HepG2 (cell line): ENCODE data around the gene FARSB. TPM values are rescaled to one million over a fixed set of nuclear protein-coding genes. Genes with fewer than 3 reads are reported as not detected.
A peak's percentile ranks its signal among the peaks of the same experiment; 100 is the strongest.

Experiments
- BHLHE40 ChIP-seq: IDR thresholded peaks from 2 replicates; pipeline ENCODE4 v1.6.1; 2011; ENCODE audit warnings: low read length, improper control_type of control experiment
- CBFB ChIP-seq: sonication (generic); formaldehyde crosslinking; IDR thresholded peaks from 2 replicates; pipeline ENCODE4 v1.4.0; 2020; ENCODE audit warnings: missing genetic modification reagents
- DNMT3B ChIP-seq: conservative IDR thresholded peaks from 2 replicates; pipeline ENCODE4 v1.6.1; 2016; ENCODE audit warnings: missing biosample characterization, control low read depth
- ELF3 ChIP-seq: IDR thresholded peaks from 2 replicates; pipeline ENCODE4 v1.6.1; 2016; ENCODE audit warnings: missing genetic modification reagents, missing compliant biosample characterization
- MIER2 ChIP-seq: IDR thresholded peaks from 2 replicates; pipeline ENCODE4 v1.6.1; 2016; ENCODE audit warnings: missing biosample characterization, missing genetic modification reagents
- MXD4 ChIP-seq: IDR thresholded peaks from 2 replicates; pipeline ENCODE4 v1.6.1; 2016; ENCODE audit warnings: mild to moderate bottlenecking, missing biosample characterization, missing genetic modification reagents
- MXI1 ChIP-seq: IDR thresholded peaks from 3 replicates; pipeline ENCODE4 v1.6.1; 2012; ENCODE audit warnings: low read depth, low read length, inconsistent platforms, borderline replicate concordance
- NAIF1 ChIP-seq: sonication (generic); formaldehyde crosslinking; IDR thresholded peaks from 2 replicates; pipeline ENCODE4 v1.5.0; 2020; ENCODE audit warnings: mild to moderate bottlenecking, missing genetic modification reagents, borderline replicate concordance
- NFATC3 ChIP-seq: sonication (generic); formaldehyde crosslinking; IDR thresholded peaks from 2 replicates; pipeline ENCODE4 v1.5.1; 2020; ENCODE audit warnings: mild to moderate bottlenecking, missing genetic modification reagents
- NFKB2 ChIP-seq: sonication (generic); formaldehyde crosslinking; IDR thresholded peaks from 2 replicates; pipeline ENCODE4 v1.4.0; 2020; ENCODE audit warnings: missing genetic modification reagents, borderline replicate concordance
- ONECUT2 ChIP-seq: sonication (generic); formaldehyde crosslinking; IDR thresholded peaks from 2 replicates; pipeline ENCODE4 v1.4.0; 2020; ENCODE audit warnings: missing genetic modification reagents
- PCBP2 ChIP-seq: fragments of 200-400 bp; formaldehyde crosslinking; optimal IDR thresholded peaks from 2 replicates; pipeline ENCODE3; 2018; ENCODE audit warnings: low read length, low read depth; ENCODE audit not compliant: poor library complexity, severe bottlenecking
- POLR2A ChIP-seq, 2 experiments: IDR thresholded peaks; 2 replicates each; pipeline ENCODE4 v1.6.1; 2011; ENCODE audit warnings: low read depth in 2 of 2, low read length in 2 of 2, mild to moderate bottlenecking in 1 of 2, moderate library complexity in 1 of 2; ENCODE audit not compliant: insufficient read depth in 1 of 2
- POLR2AphosphoS5 ChIP-seq: IDR thresholded peaks from 2 replicates; pipeline ENCODE4 v1.6.1; 2012; ENCODE audit warnings: low read depth, low read length
- PPARG ChIP-seq: conservative IDR thresholded peaks from 2 replicates; pipeline ENCODE4 v1.6.1; 2016; ENCODE audit warnings: missing biosample characterization, missing genetic modification reagents
- RBM22 ChIP-seq: fragments of 200-400 bp; formaldehyde crosslinking; optimal IDR thresholded peaks from 2 replicates; pipeline ENCODE3; 2017; ENCODE audit warnings: mild to moderate bottlenecking, low read length, moderate library complexity
- SP2 ChIP-seq: sonication (generic); formaldehyde crosslinking; IDR thresholded peaks from 2 replicates; pipeline ENCODE4 v1.5.1; 2020; ENCODE audit warnings: mild to moderate bottlenecking, missing genetic modification reagents
- WIZ ChIP-seq: sonication (generic); formaldehyde crosslinking; IDR thresholded peaks from 2 replicates; pipeline ENCODE4 v1.5.1; 2020; ENCODE audit warnings: mild to moderate bottlenecking, missing genetic modification reagents
- ZBTB3 ChIP-seq: sonication (generic); formaldehyde crosslinking; IDR thresholded peaks from 2 replicates; pipeline ENCODE4 v1.4.0; 2020; ENCODE audit warnings: low read depth, mild to moderate bottlenecking, moderate library complexity, missing genetic modification reagents, borderline replicate concordance
- ZFP41 ChIP-seq: sonication (generic); formaldehyde crosslinking; IDR thresholded peaks from 2 replicates; pipeline ENCODE4 v1.4.0; 2020; ENCODE audit warnings: mild to moderate bottlenecking, missing genetic modification reagents, borderline replicate concordance
- ZNF207 ChIP-seq: fragments of 450-650 bp; IDR thresholded peaks from 2 replicates; pipeline ENCODE4 v1.6.1; 2016; ENCODE audit warnings: antibody characterized with exemption, borderline replicate concordance
- ZNF253 ChIP-seq: sonication (generic); formaldehyde crosslinking; IDR thresholded peaks from 2 replicates; pipeline ENCODE4 v1.8.0; 2022; ENCODE audit warnings: mild to moderate bottlenecking, missing genetic modification reagents, borderline replicate concordance
- ZNF335 ChIP-seq: sonication (generic); formaldehyde crosslinking; IDR thresholded peaks from 2 replicates; pipeline ENCODE4 v1.4.0; 2020; ENCODE audit warnings: missing genetic modification reagents
- ZNF34 ChIP-seq: sonication (generic); formaldehyde crosslinking; IDR thresholded peaks from 2 replicates; pipeline ENCODE4 v1.4.0; 2020; ENCODE audit warnings: mild to moderate bottlenecking, missing genetic modification reagents, borderline replicate concordance
- ZNF430 ChIP-seq: sonication (generic); formaldehyde crosslinking; IDR thresholded peaks from 2 replicates; pipeline ENCODE4 v1.9.0; 2021; ENCODE audit warnings: mild to moderate bottlenecking, missing genetic modification reagents
- ZNF432 ChIP-seq: sonication (generic); formaldehyde crosslinking; IDR thresholded peaks from 2 replicates; pipeline ENCODE4 v1.5.0; 2020; ENCODE audit warnings: missing genetic modification reagents, mild to moderate bottlenecking, borderline replicate concordance
- ZNF558 ChIP-seq: sonication (generic); formaldehyde crosslinking; IDR thresholded peaks from 2 replicates; pipeline ENCODE4 v1.9.0; 2022; ENCODE audit warnings: mild to moderate bottlenecking, missing genetic modification reagents, borderline replicate concordance
- polyA plus RNA-seq, 8 experiments: library from polyadenylated mRNA; depleted of rRNA in 3 of 8; stranded (reverse) in 7 of 8; unstranded in 1 of 8; fragments of >200 nt; fragmentation: Illumina TruSeq in 4 of 8; extraction: Trizol in 4 of 8; gene quantifications; 2 replicates each; pipeline versions ENCODE4 v1.2.1 to v1.2.3, GENCODE V29; 2011 to 2016; ENCODE audit warnings: low read depth in 4 of 8, missing spikeins in 1 of 8, mixed read lengths in 1 of 8; ENCODE audit not compliant: insufficient read depth in 1 of 8
- total RNA-seq, 5 experiments: library from RNA; depleted of rRNA; stranded (reverse); fragments of >200 nt; fragmentation: Illumina TruSeq; extraction: Trizol; gene quantifications; 2 replicates each; pipeline ENCODE4 v1.2.3, GENCODE V29; 2016; ENCODE audit warnings: low read depth in 1 of 5
- TF ChIP-seq, protein P1 (sequence below): sonication (generic); formaldehyde crosslinking; IDR thresholded peaks from 2 replicates; pipeline ENCODE4 v1.8.0; 2022; ENCODE audit warnings: mild to moderate bottlenecking, missing genetic modification reagents, moderate library complexity
- TF ChIP-seq, protein P2 (sequence below): sonication (generic); formaldehyde crosslinking; IDR thresholded peaks from 2 replicates; pipeline ENCODE4 v1.4.0; 2020; ENCODE audit warnings: missing genetic modification reagents; ENCODE audit errors: not compliant biosample characterization

Gene FARSB
- total and polyA plus RNA-seq, 2 of the 13 experiments (the other 11 are each of a cell fraction or from before 2014, with no cell fraction given) = 23.3 to 45.9 TPM

DNA sequence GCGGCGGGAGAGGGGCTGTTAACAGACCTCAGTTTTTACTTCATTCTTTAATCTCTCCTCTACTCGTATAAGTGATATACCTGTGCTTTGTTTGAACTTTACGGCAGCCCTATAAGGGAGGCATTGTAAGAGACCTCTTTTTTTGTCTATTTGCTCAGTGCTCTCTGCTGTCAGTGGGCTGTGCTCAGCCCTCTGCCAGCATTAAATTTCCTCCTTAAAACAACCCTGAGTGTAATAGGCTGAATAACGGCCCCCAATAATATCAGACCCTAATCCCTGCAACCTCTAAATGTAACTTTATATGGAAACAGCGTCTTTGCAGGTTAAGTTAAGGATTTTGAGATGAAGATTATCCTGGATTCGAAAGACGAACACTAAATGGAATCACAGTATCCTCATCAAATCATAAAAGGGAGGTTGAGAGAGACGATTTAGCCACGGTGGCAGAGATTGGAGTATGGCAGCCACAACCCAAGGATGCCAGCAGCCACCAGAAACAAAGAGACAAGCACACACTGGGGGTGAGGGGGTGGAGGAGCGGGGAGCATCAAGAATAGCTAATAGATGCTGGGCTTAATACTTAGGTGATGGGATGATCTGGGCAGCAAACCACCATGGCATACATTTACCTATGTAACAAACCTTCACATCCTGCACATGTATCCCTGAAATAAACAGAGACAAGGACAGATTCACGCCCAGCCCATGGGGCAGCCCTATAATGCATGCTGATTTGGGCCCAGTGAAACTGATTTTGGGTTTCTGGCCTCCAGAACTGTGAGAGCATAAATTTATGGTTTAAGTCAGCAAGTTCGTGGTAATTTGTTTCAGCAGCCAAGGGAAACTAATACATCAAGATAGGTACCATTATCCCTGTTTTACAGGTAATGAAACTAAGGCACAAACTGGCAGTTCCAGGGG lies 894 bp upstream of the FARSB start (continued):
- TF ChIP-seq POLR2A (IDR thresholded peaks at IDR 0.05; ENCODE audit: insufficient read depth in 1 of 2, low read depth in 2 of 2, low read length in 2 of 2) (no peak), ZNF34 (no peak), BHLHE40 (no peak), MXD4 (CRISPR knock-in tag) (peak; percentile 4; the same call in 1 of the 2 replicates), ZBTB3 (CRISPR knock-in tag) (no peak), ELF3 (CRISPR knock-in tag) (no peak), SP2 (no peak), WIZ (CRISPR knock-in tag) (no peak), NAIF1 (CRISPR knock-in tag) (no peak), ONECUT2 (CRISPR knock-in tag) (no peak), PPARG (CRISPR knock-in tag) (no peak), RBM22 (no peak), ZNF430 (CRISPR knock-in tag) (no peak), PCBP2 (peak; percentile 37), ZNF335 (CRISPR knock-in tag) (no peak), ZNF432 (CRISPR knock-in tag) (no peak), ZNF253 (no peak), CBFB (no peak), DNMT3B (CRISPR knock-in tag) (no peak), POLR2AphosphoS5 (no peak), ZNF207 (no peak), MIER2 (CRISPR knock-in tag) (0 out of 2 replicates have a peak, but pooled peaks have one; percentile 4), MXI1 (peak; percentile 91; the same call in 2 of the 3 replicates), NFATC3 (CRISPR knock-in tag) (0 out of 2 replicates have a peak, but pooled peaks have one; percentile 28), ZFP41 (CRISPR knock-in tag) (no peak), ZNF558 (CRISPR knock-in tag) (no peak), NFKB2 (CRISPR knock-in tag) (no peak)
- TF ChIP-seq, protein P1, sequence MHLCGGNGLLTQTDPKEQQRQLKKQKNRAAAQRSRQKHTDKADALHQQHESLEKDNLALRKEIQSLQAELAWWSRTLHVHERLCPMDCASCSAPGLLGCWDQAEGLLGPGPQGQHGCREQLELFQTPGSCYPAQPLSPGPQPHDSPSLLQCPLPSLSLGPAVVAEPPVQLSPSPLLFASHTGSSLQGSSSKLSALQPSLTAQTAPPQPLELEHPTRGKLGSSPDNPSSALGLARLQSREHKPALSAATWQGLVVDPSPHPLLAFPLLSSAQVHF = no peak
- TF ChIP-seq, protein P2, sequence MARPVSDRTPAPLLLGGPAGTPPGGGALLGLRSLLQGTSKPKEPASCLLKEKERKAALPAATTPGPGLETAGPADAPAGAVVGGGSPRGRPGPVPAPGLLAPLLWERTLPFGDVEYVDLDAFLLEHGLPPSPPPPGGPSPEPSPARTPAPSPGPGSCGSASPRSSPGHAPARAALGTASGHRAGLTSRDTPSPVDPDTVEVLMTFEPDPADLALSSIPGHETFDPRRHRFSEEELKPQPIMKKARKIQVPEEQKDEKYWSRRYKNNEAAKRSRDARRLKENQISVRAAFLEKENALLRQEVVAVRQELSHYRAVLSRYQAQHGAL (CRISPR knock-in tag) = no peak
